Astrocyte (in vitro differentiated cells and primary cell): ENCODE results near the gene RANBP1. TPM values are rescaled to one million over a fixed set of nuclear protein-coding genes. Genes with fewer than 3 reads are reported as not detected.

ENCODE experiments used
- DNase-seq: peaks from one replicate; pipeline ENCODE4 v3.0.0-alpha.2; 2010; ENCODE audit warnings: low read depth
- FAIRE-seq: peaks from 2 replicates; lab custom pipeline; 2011; peaks lifted over from hg19 to GRCh38; lab: Jason Lieb, UNC
- H2AFZ ChIP-seq: 2 replicates; pipeline ENCODE4 v1.6.0; 2012; ENCODE audit warnings: low read depth, low read length, inconsistent platforms
- H3K27ac ChIP-seq: 2 replicates; pipeline ENCODE4 v1.5.1; 2011; ENCODE audit warnings: low read depth, low read length, inconsistent platforms
- H3K27me3 ChIP-seq: 2 replicates; pipeline ENCODE4 v1.6.0; 2011; ENCODE audit warnings: low read length, inconsistent platforms; ENCODE audit not compliant: insufficient read depth
- H3K36me3 ChIP-seq: 2 replicates; pipeline ENCODE4 v1.5.1; 2011; ENCODE audit warnings: low read length, inconsistent platforms; ENCODE audit not compliant: insufficient read depth
- H3K4me1 ChIP-seq: 2 replicates; pipeline ENCODE4 v1.5.1; 2011; ENCODE audit warnings: low read length, inconsistent platforms; ENCODE audit not compliant: insufficient read depth
- H3K4me2 ChIP-seq: 2 replicates; pipeline ENCODE4 v1.6.0; 2012; ENCODE audit warnings: low read length, inconsistent platforms
- H3K4me3 ChIP-seq: 2 replicates; pipeline ENCODE4 v1.5.1; 2011; ENCODE audit warnings: low read depth, mild to moderate bottlenecking, low read length, inconsistent platforms; ENCODE audit not compliant: insufficient read depth
- H3K79me2 ChIP-seq: 2 replicates; pipeline ENCODE4 v1.6.0; 2012; ENCODE audit warnings: mild to moderate bottlenecking, low read length, inconsistent platforms; ENCODE audit not compliant: insufficient read depth
- H3K9ac ChIP-seq: 2 replicates; pipeline ENCODE4 v1.6.0; 2012; ENCODE audit warnings: mild to moderate bottlenecking, low read length, inconsistent platforms
- H3K9me3 ChIP-seq: 2 replicates; pipeline ENCODE4 v1.5.1; 2012; ENCODE audit warnings: low read depth, mild to moderate bottlenecking, low read length, inconsistent platforms; ENCODE audit not compliant: insufficient read depth
- H4K20me1 ChIP-seq: 2 replicates; pipeline ENCODE4 v1.6.0; 2012; ENCODE audit warnings: low read length, inconsistent platforms; ENCODE audit not compliant: insufficient read depth
- H3K27ac Mint-ChIP-seq: one replicate; pipeline ENCODE4 v1.8.0; 2021; ENCODE audit warnings: mild to moderate bottlenecking, mixed read lengths; ENCODE audit not compliant: unreplicated experiment
- H3K27me3 Mint-ChIP-seq: one replicate; pipeline ENCODE4 v1.8.0; 2021; ENCODE audit warnings: low read depth, mixed read lengths; ENCODE audit not compliant: unreplicated experiment
- H3K36me3 Mint-ChIP-seq: one replicate; pipeline ENCODE4 v1.8.0; 2021; ENCODE audit warnings: low read depth, mixed read lengths; ENCODE audit not compliant: unreplicated experiment
- H3K4me1 Mint-ChIP-seq: one replicate; pipeline ENCODE4 v1.8.0; 2021; ENCODE audit warnings: low read depth, mixed read lengths; ENCODE audit not compliant: unreplicated experiment
- H3K4me3 Mint-ChIP-seq: one replicate; pipeline ENCODE4 v1.8.0; 2021; ENCODE audit warnings: mild to moderate bottlenecking, moderate library complexity, mixed read lengths; ENCODE audit not compliant: unreplicated experiment
- H3K9me3 Mint-ChIP-seq: one replicate; pipeline ENCODE4 v1.8.0; 2021; ENCODE audit warnings: mild to moderate bottlenecking, mixed read lengths; ENCODE audit not compliant: unreplicated experiment
- CTCF ChIP-seq: IDR thresholded peaks from 2 replicates; pipeline ENCODE4 v1.5.1; 2011; ENCODE audit warnings: low read depth, mild to moderate bottlenecking, inconsistent platforms, low read length, moderate library complexity; ENCODE audit not compliant: insufficient read depth
- EZH2 ChIP-seq: IDR thresholded peaks from 2 replicates; pipeline ENCODE4 v1.6.1; 2012; ENCODE audit warnings: mild to moderate bottlenecking, low read length, inconsistent platforms; ENCODE audit not compliant: insufficient read depth
- total RNA-seq: library from RNA; stranded (reverse); gene quantifications from 2 replicates; pipeline ENCODE4 v1.2.1, GENCODE V29; 2021

Gene RANBP1
- total RNA-seq, 1 donor from 2014 or later = 164 TPM

- FAIRE-seq = no peak
- no peak overlapping the region for H2AFZ ChIP-seq
Observed at GRCh38 chr22:20146777-20147176, 30.9 kb downstream of the RANBP1 start.

GRCh38 chr22:20147237-20147988 is 31.5 kb downstream of the RANBP1 start:
- FAIRE-seq = no peak

More at GRCh38 chr22:20146777-20147176, 30.9 kb downstream of the RANBP1 start:
- Histone ChIP-seq H3K4me3 (no peak overlapping the region), H3K36me3 (no peaks in the 10 kb centered on the region), H3K79me2 (no peaks in the 10 kb centered on the region), H3K27ac (no peak overlapping the region), H3K4me2 (no peak overlapping the region), H3K9me3 (no peaks in the 10 kb centered on the region), H3K4me1 (peaks cover 7% of the 10 kb centered on the region), H3K27me3 (no peaks in the 10 kb centered on the region), H3K9ac (no peak overlapping the region), H4K20me1 (peaks cover 11% of the 10 kb centered on the region)
- no peak for DNase-seq
- Mint-ChIP-seq H3K4me1 (peaks cover 6% of the 10 kb centered on the region), H3K4me3 (no peak overlapping the region), H3K27ac (no peak overlapping the region), H3K36me3 (peaks cover 3% of the 10 kb centered on the region), H3K27me3 (no peaks in the 10 kb centered on the region), H3K9me3 (no peaks in the 10 kb centered on the region)
- no peak for TF ChIP-seq CTCF
- no peak for TF ChIP-seq EZH2

More at GRCh38 chr22:20147237-20147988, 31.5 kb downstream of the RANBP1 start:
- Mint-ChIP-seq H3K27ac (no peak overlapping the region), H3K9me3 (no peaks in the 10 kb centered on the region), H3K36me3 (peaks cover 3% of the 10 kb centered on the region), H3K4me1 (peaks cover 4% of the 10 kb centered on the region), H3K27me3 (no peaks in the 10 kb centered on the region), H3K4me3 (no peak overlapping the region)
- TF ChIP-seq EZH2 = no peak
- no peak for TF ChIP-seq CTCF
- Histone ChIP-seq H3K4me1 (peaks cover under 1% of the 10 kb centered on the region), H3K27me3 (no peaks in the 10 kb centered on the region), H2AFZ (no peak overlapping the region), H3K9me3 (no peaks in the 10 kb centered on the region), H4K20me1 (peaks cover 5% of the 10 kb centered on the region), H3K4me3 (no peak overlapping the region), H3K79me2 (no peaks in the 10 kb centered on the region), H3K4me2 (no peak overlapping the region), H3K9ac (no peak overlapping the region), H3K27ac (no peak overlapping the region), H3K36me3 (no peaks in the 10 kb centered on the region)
- DNase-seq = no peak
